CD4-positive, alpha-beta T cell (primary cell): ENCODE results near the gene ANKRD63. TPM values are rescaled to one million over a fixed set of nuclear protein-coding genes. Genes with fewer than 3 reads are reported as not detected.

Source experiments
- ATAC-seq: fragments of 200-7000 bp; cut with Tn5 transposase; one replicate; pipeline ENCODE4 v1.10.0; 2022; ENCODE audit warnings: mild to moderate bottlenecking; ENCODE audit not compliant: poor library complexity
- CTCF ChIA-PET: fragments of 350-600 bp; sonication (Branson Sonifier 250); formaldehyde crosslinking; loops from one replicate; lab custom pipeline; 2021; ENCODE audit warnings: antibody characterized with exemption, inconsistent platforms; lab: Charles Lee
- POLR2A ChIA-PET: fragments of 350-600 bp; sonication (Branson Sonifier 250); formaldehyde crosslinking; loops from one replicate; lab custom pipeline; 2021; ENCODE audit warnings: antibody characterized with exemption, inconsistent platforms; lab: Charles Lee
- DNase-seq, 14 experiments: peaks; one replicate each; pipeline ENCODE4 v3.0.0-alpha.2; 2013 to 2020; ENCODE audit warnings: mixed read lengths in 2 of 14
- H3K27ac ChIP-seq, 2 donors: one replicate each; pipeline versions ENCODE4 v1.5.1 to v1.7.0; 2013; ENCODE audit warnings: low read length in 2 of 2, low read depth in 1 of 2, mild to moderate bottlenecking in 1 of 2
- H3K27me3 ChIP-seq, 2 experiments: 1 replicate in 1 of 2; 2 replicates in 1 of 2; pipeline versions ENCODE4 v1.6.1 to v1.7.0; 2013; ENCODE audit warnings: low read length in 2 of 2, control low read depth in 1 of 2, mild to moderate bottlenecking in 1 of 2, moderate library complexity in 1 of 2; ENCODE audit not compliant: insufficient read depth in 2 of 2, control insufficient read depth in 1 of 2
- H3K36me3 ChIP-seq: one replicate; pipeline ENCODE4 v1.6.1; 2013; ENCODE audit warnings: low read length, control low read depth; ENCODE audit not compliant: insufficient read depth
- H3K4me1 ChIP-seq: one replicate; pipeline ENCODE4 v1.6.1; 2013; ENCODE audit warnings: low read length, control low read depth; ENCODE audit not compliant: insufficient read depth
- H3K4me3 ChIP-seq: one replicate; pipeline ENCODE4 v1.5.1; 2013; ENCODE audit warnings: mild to moderate bottlenecking, low read length, moderate library complexity
- H3K9me3 ChIP-seq, 2 experiments: 1 replicate in 1 of 2; 2 replicates in 1 of 2; pipeline versions ENCODE4 v1.6.1 to v1.7.0; 2013; ENCODE audit warnings: low read length in 2 of 2, mild to moderate bottlenecking in 2 of 2, control low read depth in 1 of 2, moderate library complexity in 1 of 2; ENCODE audit not compliant: control insufficient read depth in 1 of 2, insufficient read depth in 1 of 2
- H3K27ac Mint-ChIP-seq: one replicate; pipeline ENCODE4 v1.8.0; 2020; ENCODE audit warnings: mixed read lengths
- H3K27me3 Mint-ChIP-seq: one replicate; pipeline ENCODE4 v1.8.0; 2021; ENCODE audit warnings: mixed read lengths
- H3K36me3 Mint-ChIP-seq: one replicate; pipeline ENCODE4 v1.8.0; 2021; ENCODE audit warnings: low read depth, mixed read lengths
- H3K4me1 Mint-ChIP-seq: one replicate; pipeline ENCODE4 v1.8.0; 2021; ENCODE audit warnings: low read depth, mixed read lengths
- H3K4me3 Mint-ChIP-seq: one replicate; pipeline ENCODE4 v1.8.0; 2020; ENCODE audit warnings: mild to moderate bottlenecking, mixed read lengths
- H3K9me3 Mint-ChIP-seq: one replicate; pipeline ENCODE4 v1.8.0; 2020; ENCODE audit warnings: mixed read lengths
- intact Hi-C, 2 experiments: fragments of 100-400 bp; cut with DNase I in 1 of 2; cut with micrococcal nuclease in 1 of 2; formaldehyde crosslinking; loops; one replicate each; pipeline versions ENCODE4 v1.15.1 to v1.9.0; 2023 to 2025; cut with DNase I, micrococcal nuclease
- total RNA-seq, 174 experiments: library from RNA in 2 of 174; stranded (reverse) in 2 of 174; gene quantifications; one replicate each; pipeline ENCODE4 v1.2.3 and lab custom pipeline; 2021 to 2026
- TF ChIP-seq, protein P1 (sequence below): fragments of 200-600 bp; IDR thresholded peaks from one replicate; pipeline ENCODE4 v1.8.0; 2022; ENCODE audit warnings: antibody characterized with exemption, mild to moderate bottlenecking

ANKRD63 gene
- total RNA-seq, 2 experiments from 2014 or later = not detected

- no peaks in the 10 kb centered on the region for H3K9me3 Mint-ChIP-seq
- no peaks in the 10 kb centered on the region for H3K36me3 Mint-ChIP-seq
- POLR2A ChIA-PET = interaction anchor here (0.6 kb wide), 1 partner anchor 201 kb away, joined by 3 read pairs; no protein-coding TSS in a partner anchor
- H3K9me3 ChIP-seq = peaks cover 0 to 12% of the 10 kb centered on the region in 2 experiments
- peaks cover 15 to 23% of the 10 kb centered on the region in 2 experiments for H3K27me3 ChIP-seq
- no peak for DNase-seq
- H3K27ac ChIP-seq = no peak overlapping the region
- H3K4me1 ChIP-seq = peaks cover 10% of the 10 kb centered on the region
- CTCF ChIA-PET = no interaction called here
- intact Hi-C loops = no loop called here
- no peaks in the 10 kb centered on the region for H3K36me3 ChIP-seq
- peak; percentile 8 for ATAC-seq
- H3K4me3 ChIP-seq = no peak overlapping the region
- TF ChIP-seq, protein P1, sequence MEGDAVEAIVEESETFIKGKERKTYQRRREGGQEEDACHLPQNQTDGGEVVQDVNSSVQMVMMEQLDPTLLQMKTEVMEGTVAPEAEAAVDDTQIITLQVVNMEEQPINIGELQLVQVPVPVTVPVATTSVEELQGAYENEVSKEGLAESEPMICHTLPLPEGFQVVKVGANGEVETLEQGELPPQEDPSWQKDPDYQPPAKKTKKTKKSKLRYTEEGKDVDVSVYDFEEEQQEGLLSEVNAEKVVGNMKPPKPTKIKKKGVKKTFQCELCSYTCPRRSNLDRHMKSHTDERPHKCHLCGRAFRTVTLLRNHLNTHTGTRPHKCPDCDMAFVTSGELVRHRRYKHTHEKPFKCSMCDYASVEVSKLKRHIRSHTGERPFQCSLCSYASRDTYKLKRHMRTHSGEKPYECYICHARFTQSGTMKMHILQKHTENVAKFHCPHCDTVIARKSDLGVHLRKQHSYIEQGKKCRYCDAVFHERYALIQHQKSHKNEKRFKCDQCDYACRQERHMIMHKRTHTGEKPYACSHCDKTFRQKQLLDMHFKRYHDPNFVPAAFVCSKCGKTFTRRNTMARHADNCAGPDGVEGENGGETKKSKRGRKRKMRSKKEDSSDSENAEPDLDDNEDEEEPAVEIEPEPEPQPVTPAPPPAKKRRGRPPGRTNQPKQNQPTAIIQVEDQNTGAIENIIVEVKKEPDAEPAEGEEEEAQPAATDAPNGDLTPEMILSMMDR = no peak
- H3K27me3 Mint-ChIP-seq = peaks cover 30% of the 10 kb centered on the region
- H3K4me3 Mint-ChIP-seq = no peak overlapping the region
- H3K4me1 Mint-ChIP-seq = peaks cover 7% of the 10 kb centered on the region
- no peak overlapping the region for H3K27ac Mint-ChIP-seq
These were observed 43.5 kb downstream of the ANKRD63 start for GRCh38 chr15:40239404-40239692.

- CTCF ChIA-PET = no interaction called here
- no peak within 1 kb of the TSS for H3K4me3 ChIP-seq
- H3K36me3 ChIP-seq = no peaks in the 10 kb centered on the region
- H3K4me1 ChIP-seq = peaks cover 10% of the 10 kb centered on the region
- H3K27ac Mint-ChIP-seq = no peak within 1 kb of the TSS
- TF ChIP-seq, protein P1 = no peak
- H3K36me3 Mint-ChIP-seq = no peaks in the 10 kb centered on the region
- peaks cover 0 to 12% of the 10 kb centered on the region in 2 experiments for H3K9me3 ChIP-seq
- ATAC-seq (peak; percentile 41), DNase-seq (peak in 3 of 14 experiments; percentile 15 to 40 (median 30))
- POLR2A ChIA-PET = interaction anchor here (0.6 kb wide), 1 partner anchor 200 kb away, joined by 3 read pairs; no protein-coding TSS in a partner anchor
- peaks cover 7% of the 10 kb centered on the region for H3K4me1 Mint-ChIP-seq
- no peak within 1 kb of the TSS for H3K4me3 Mint-ChIP-seq
- no peak within 1 kb of the TSS for H3K27ac ChIP-seq
- intact Hi-C loops = no loop called here
- no peaks in the 10 kb centered on the region for H3K9me3 Mint-ChIP-seq
- H3K27me3 ChIP-seq = peaks cover 15 to 23% of the 10 kb centered on the region in 2 experiments
- H3K27me3 Mint-ChIP-seq = peaks cover 30% of the 10 kb centered on the region
These were observed 44.1 kb downstream of the ANKRD63 start, which contains the start of gene PAK6 for GRCh38 chr15:40238532-40239403. PAK6 (plus strand) TSS chr15:40239063; CDS start chr15:40264786, 25,723 bp downstream.

DNA sequence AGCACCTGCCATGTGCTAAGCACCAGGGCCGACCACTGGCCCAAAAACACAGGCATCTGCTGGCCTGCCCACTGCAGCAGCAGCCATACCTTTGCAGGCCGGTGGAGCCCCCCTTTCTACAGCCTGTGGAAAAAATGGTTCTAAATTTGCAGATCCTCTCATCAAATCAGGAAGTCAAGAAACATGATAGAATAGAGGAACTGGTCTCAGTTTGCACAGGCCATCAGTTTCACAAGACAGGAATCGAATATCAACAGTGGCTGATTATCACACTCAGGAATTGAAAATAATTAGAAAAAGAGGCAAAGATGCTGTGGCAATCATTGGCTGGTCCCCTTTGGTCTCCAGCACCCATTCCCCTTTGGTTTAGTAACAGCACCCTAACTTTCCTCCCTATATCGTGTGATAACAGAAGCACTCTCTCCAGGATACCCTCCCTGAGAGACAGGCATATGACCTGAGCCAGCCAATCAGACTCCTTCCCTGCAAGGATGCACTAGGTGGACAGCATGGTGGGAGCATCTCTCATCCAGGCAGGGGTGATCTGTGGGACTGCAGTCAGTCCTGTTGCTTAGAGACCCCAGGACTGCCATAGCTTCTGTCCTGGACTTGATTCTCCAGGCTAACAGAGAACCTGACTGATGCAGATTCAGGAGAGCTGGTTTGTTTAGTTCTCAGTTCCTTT lies 47.5 kb downstream of the ANKRD63 start:
- H3K36me3 Mint-ChIP-seq = no peaks in the 10 kb centered on the region
- Histone ChIP-seq H3K9me3 (peaks cover 0 to 5% of the 10 kb centered on the region in 2 experiments), H3K4me3 (no peak overlapping the region), H3K27ac (no peak overlapping the region), H3K27me3 (peaks cover 10 to 16% of the 10 kb centered on the region in 2 experiments), H3K36me3 (no peaks in the 10 kb centered on the region), H3K4me1 (peaks cover 10% of the 10 kb centered on the region)
- no peak for ATAC-seq
- H3K4me3 Mint-ChIP-seq = no peak overlapping the region
- CTCF ChIA-PET = no interaction called here
- no peaks in the 10 kb centered on the region for H3K9me3 Mint-ChIP-seq
- POLR2A ChIA-PET = no interaction called here
- H3K27ac Mint-ChIP-seq = no peak overlapping the region
- intact Hi-C loops = no loop called here
- peaks cover 7% of the 10 kb centered on the region for H3K4me1 Mint-ChIP-seq
- peaks cover 26% of the 10 kb centered on the region for H3K27me3 Mint-ChIP-seq
- DNase-seq = no peak
- TF ChIP-seq, protein P1 = no peak
